HepG2 (cell line): ENCODE measurements around the gene WDCP. TPM values are rescaled to one million over a fixed set of nuclear protein-coding genes. Genes with fewer than 3 reads are reported as not detected.

Experiments
- CREM ChIP-seq, 2 experiments: sonication (generic) in 1 of 2; formaldehyde crosslinking in 1 of 2; IDR thresholded peaks; 2 replicates each; pipeline versions ENCODE4 v1.4.0 to v1.6.1; 2016 to 2020; ENCODE audit warnings: antibody characterized with exemption in 1 of 2, mild to moderate bottlenecking in 1 of 2, missing genetic modification reagents in 1 of 2
- ETV6 ChIP-seq: sonication (generic); formaldehyde crosslinking; conservative IDR thresholded peaks from 2 replicates; pipeline ENCODE4 v1.4.0; 2020; ENCODE audit warnings: missing genetic modification reagents
- GPBP1L1 ChIP-seq: sonication (generic); formaldehyde crosslinking; IDR thresholded peaks from 2 replicates; pipeline ENCODE4 v1.5.0; 2020; ENCODE audit warnings: mild to moderate bottlenecking, missing genetic modification reagents
- HDAC2 ChIP-seq: sonication (generic); formaldehyde crosslinking; IDR thresholded peaks from 2 replicates; pipeline ENCODE4 v1.4.0; 2020; ENCODE audit warnings: missing genetic modification reagents
- HIVEP1 ChIP-seq: sonication (generic); formaldehyde crosslinking; IDR thresholded peaks from 2 replicates; pipeline ENCODE4 v1.4.0; 2020; ENCODE audit warnings: mild to moderate bottlenecking, missing genetic modification reagents
- HOXA3 ChIP-seq: sonication (generic); formaldehyde crosslinking; IDR thresholded peaks from 2 replicates; pipeline ENCODE4 v1.5.0; 2020; ENCODE audit warnings: missing genetic modification reagents
- LCORL ChIP-seq, 2 experiments: fragments of 450-650 bp in 1 of 2; sonication (generic) in 1 of 2; formaldehyde crosslinking in 1 of 2; IDR thresholded peaks; 2 replicates each; pipeline versions ENCODE4 v1.5.0 to v1.6.1; 2017 to 2020; ENCODE audit warnings: antibody characterized with exemption in 1 of 2, missing genetic modification reagents in 1 of 2
- MAZ ChIP-seq, 2 experiments: sonication (generic) in 1 of 2; formaldehyde crosslinking in 1 of 2; IDR thresholded peaks; 2 replicates each; pipeline versions ENCODE4 v1.5.0 to v1.6.1; 2012 to 2020; ENCODE audit warnings: low read depth in 2 of 2, mild to moderate bottlenecking in 2 of 2, borderline replicate concordance in 1 of 2, improper control_type of control experiment in 1 of 2, low read length in 1 of 2, missing genetic modification reagents in 1 of 2, moderate library complexity in 1 of 2
- MEIS1 ChIP-seq: sonication (generic); formaldehyde crosslinking; IDR thresholded peaks from 2 replicates; pipeline ENCODE4 v1.9.0; 2021; ENCODE audit warnings: mild to moderate bottlenecking, missing genetic modification reagents, moderate library complexity, borderline replicate concordance
- MYNN ChIP-seq: sonication (generic); formaldehyde crosslinking; IDR thresholded peaks from 2 replicates; pipeline ENCODE4 v1.4.0; 2020; ENCODE audit warnings: mild to moderate bottlenecking, low read depth, missing genetic modification reagents
- NPAS2 ChIP-seq: sonication (generic); formaldehyde crosslinking; IDR thresholded peaks from 2 replicates; pipeline ENCODE4 v1.8.0; 2022; ENCODE audit warnings: mild to moderate bottlenecking, missing genetic modification reagents, borderline replicate concordance
- NR2F2 ChIP-seq: IDR thresholded peaks from 2 replicates; pipeline ENCODE4 v1.6.1; 2012; ENCODE audit warnings: low read depth, inconsistent platforms, borderline replicate concordance
- RARA ChIP-seq: IDR thresholded peaks from 2 replicates; pipeline ENCODE4 v1.6.1; 2016; ENCODE audit warnings: missing genetic modification reagents, missing compliant biosample characterization
- SOX6 ChIP-seq, 2 experiments: fragments of 450-650 bp in 1 of 2; sonication (generic) in 1 of 2; formaldehyde crosslinking in 1 of 2; IDR thresholded peaks; 2 replicates each; pipeline versions ENCODE4 v1.4.0 to v1.6.1; 2017 to 2020; ENCODE audit warnings: antibody characterized with exemption in 1 of 2, mild to moderate bottlenecking in 1 of 2, missing genetic modification reagents in 1 of 2
- TOE1 ChIP-seq: sonication (generic); formaldehyde crosslinking; IDR thresholded peaks from 2 replicates; pipeline ENCODE4 v1.4.0; 2020; ENCODE audit warnings: mild to moderate bottlenecking, missing genetic modification reagents
- YEATS4 ChIP-seq: sonication (generic); formaldehyde crosslinking; IDR thresholded peaks from 2 replicates; pipeline ENCODE4 v1.4.0; 2020; ENCODE audit warnings: missing genetic modification reagents, borderline replicate concordance
- YY1 ChIP-seq: IDR thresholded peaks from 2 replicates; pipeline ENCODE4 v1.6.1; 2011; ENCODE audit warnings: low read length, low read depth, moderate library complexity, mild to moderate bottlenecking; ENCODE audit not compliant: insufficient read depth, insufficient replicate concordance
- ZBTB3 ChIP-seq: sonication (generic); formaldehyde crosslinking; IDR thresholded peaks from 2 replicates; pipeline ENCODE4 v1.4.0; 2020; ENCODE audit warnings: low read depth, mild to moderate bottlenecking, moderate library complexity, missing genetic modification reagents, borderline replicate concordance
- ZC3H4 ChIP-seq: sonication (generic); formaldehyde crosslinking; IDR thresholded peaks from 2 replicates; pipeline ENCODE4 v1.4.0; 2020; ENCODE audit warnings: missing genetic modification reagents, borderline replicate concordance
- ZGPAT ChIP-seq: IDR thresholded peaks from 2 replicates; pipeline ENCODE4 v1.6.1; 2016; ENCODE audit warnings: mild to moderate bottlenecking
- ZMYM2 ChIP-seq: sonication (generic); formaldehyde crosslinking; IDR thresholded peaks from 2 replicates; pipeline ENCODE4 v1.8.0; 2022; ENCODE audit warnings: mild to moderate bottlenecking, missing genetic modification reagents
- ZNF225 ChIP-seq: sonication (generic); formaldehyde crosslinking; IDR thresholded peaks from 2 replicates; pipeline ENCODE4 v1.4.0; 2020; ENCODE audit warnings: mild to moderate bottlenecking, missing genetic modification reagents
- ZNF615 ChIP-seq: sonication (generic); formaldehyde crosslinking; IDR thresholded peaks from 2 replicates; pipeline ENCODE4 v1.5.0; 2020; ENCODE audit warnings: mild to moderate bottlenecking, missing genetic modification reagents, borderline replicate concordance
- ZNF772 ChIP-seq: sonication (generic); formaldehyde crosslinking; IDR thresholded peaks from 2 replicates; pipeline ENCODE4 v1.5.0; 2020; ENCODE audit warnings: mild to moderate bottlenecking, missing genetic modification reagents
- ZSCAN21 ChIP-seq: sonication (generic); formaldehyde crosslinking; IDR thresholded peaks from 2 replicates; pipeline ENCODE4 v1.8.0; 2022; ENCODE audit warnings: mild to moderate bottlenecking, missing genetic modification reagents, moderate library complexity, borderline replicate concordance
- polyA plus RNA-seq, 8 experiments: library from polyadenylated mRNA; depleted of rRNA in 3 of 8; stranded (reverse) in 7 of 8; unstranded in 1 of 8; fragments of >200 nt; fragmentation: Illumina TruSeq in 4 of 8; extraction: Trizol in 4 of 8; gene quantifications; 2 replicates each; pipeline versions ENCODE4 v1.2.1 to v1.2.3, GENCODE V29; 2011 to 2016; ENCODE audit warnings: low read depth in 4 of 8, missing spikeins in 1 of 8, mixed read lengths in 1 of 8; ENCODE audit not compliant: insufficient read depth in 1 of 8
- total RNA-seq, 5 experiments: library from RNA; depleted of rRNA; stranded (reverse); fragments of >200 nt; fragmentation: Illumina TruSeq; extraction: Trizol; gene quantifications; 2 replicates each; pipeline ENCODE4 v1.2.3, GENCODE V29; 2016; ENCODE audit warnings: low read depth in 1 of 5

Gene WDCP
- total and polyA plus RNA-seq, 2 of the 13 experiments (the other 11 are each of a cell fraction or from before 2014, with no cell fraction given): 17.4 to 22.6 TPM

- TF ChIP-seq SOX6 (IDR thresholded peaks at IDR 0.05) (0 out of 2 replicates have a peak, but pooled peaks have one; percentile 24), SOX6 (CRISPR knock-in tag; IDR thresholded peaks at IDR 0.05) (peak; percentile 100), ZNF772 (peak; percentile 77; the same call in 1 of the 2 replicates), HOXA3 (0 out of 2 replicates have a peak, but pooled peaks have one; percentile 36), ZMYM2 (no peak), MAZ (IDR thresholded peaks at IDR 0.05; ENCODE audit: borderline replicate concordance, low read depth, low read length) (no peak), MAZ (CRISPR knock-in tag; IDR thresholded peaks at IDR 0.05; ENCODE audit: low read depth) (peak; percentile 74; the same call in 1 of the 2 replicates), ZBTB3 (CRISPR knock-in tag) (0 out of 2 replicates have a peak, but pooled peaks have one; percentile 64), LCORL (IDR thresholded peaks at IDR 0.05) (no peak), LCORL (CRISPR knock-in tag; IDR thresholded peaks at IDR 0.05) (peak; percentile 88), ZC3H4 (CRISPR knock-in tag) (peak; percentile 41; the same call in 1 of the 2 replicates), HDAC2 (CRISPR knock-in tag) (peak; percentile 89), MEIS1 (peak; percentile 63; the same call in 1 of the 2 replicates), ZGPAT (CRISPR knock-in tag) (peak; percentile 69; the same call in 1 of the 2 replicates), ZNF615 (CRISPR knock-in tag) (peak; percentile 94; the same call in 1 of the 2 replicates), HIVEP1 (CRISPR knock-in tag) (peak; percentile 32; the same call in 1 of the 2 replicates), ETV6 (CRISPR knock-in tag) (0 out of 2 replicates have a peak, but pooled peaks have one; percentile 19), MYNN (CRISPR knock-in tag) (0 out of 2 replicates have a peak, but pooled peaks have one; percentile 54), GPBP1L1 (CRISPR knock-in tag) (no peak), YEATS4 (CRISPR knock-in tag) (peak; percentile 20; the same call in 1 of the 2 replicates), CREM (IDR thresholded peaks at IDR 0.05) (peak; percentile 42; the same call in 1 of the 2 replicates), CREM (CRISPR knock-in tag; IDR thresholded peaks at IDR 0.05) (no peak), YY1 (peak; percentile 51), ZSCAN21 (CRISPR knock-in tag) (peak; percentile 80; the same call in 1 of the 2 replicates), NR2F2 (0 out of 2 replicates have a peak, but pooled peaks have one; percentile 16), RARA (CRISPR knock-in tag) (peak; percentile 72), ZNF225 (peak; percentile 72; the same call in 1 of the 2 replicates), TOE1 (CRISPR knock-in tag) (no peak), NPAS2 (CRISPR knock-in tag) (no peak)
These were observed 31.4 kb downstream of the WDCP start (continued) for GRCh38 chr2:24015562-24016375.
